Prostate gland (tissue), 2 donors: ENCODE results near the gene SEC24B. TPM values are rescaled to one million over a fixed set of nuclear protein-coding genes. Genes with fewer than 3 reads are reported as not detected.

Source experiments
- DNase-seq: peaks from one replicate; pipeline ENCODE4 v3.0.0-alpha.2; 2019; ENCODE audit warnings: low spot score
- H3K27ac ChIP-seq, 2 donors: fragments of 200-600 bp; sonication (generic); 2 replicates each; pipeline ENCODE4 v1.5.1; 2017 to 2019
- H3K27me3 ChIP-seq: fragments of 200-600 bp; sonication (generic); replicated peaks from 2 replicates; pipeline ENCODE4 v1.5.1; 2019; ENCODE audit not compliant: insufficient read depth
- H3K36me3 ChIP-seq, 2 donors: fragments of 200-600 bp; sonication (generic); 1 replicate in 1 of 2; 2 replicates in 1 of 2; pipeline versions ENCODE4 v1.5.1 to v1.8.1; 2017 to 2019
- H3K4me1 ChIP-seq: fragments of 200-600 bp; sonication (generic); replicated peaks from 2 replicates; pipeline ENCODE4 v1.5.1; 2019
- H3K4me3 ChIP-seq, 2 donors: fragments of 200-600 bp; sonication (generic); 2 replicates each; pipeline ENCODE4 v1.5.1; 2017 to 2019
- H3K9me3 ChIP-seq: fragments of 200-600 bp; sonication (generic); 2 replicates; pipeline ENCODE4 v1.5.1; 2017
- POLR2A ChIP-seq: fragments of 450-650 bp; IDR thresholded peaks from one replicate; pipeline ENCODE4 v1.6.1; 2016; ENCODE audit warnings: antibody characterized with exemption, mild to moderate bottlenecking
- POLR2AphosphoS5 ChIP-seq: sonication (generic); formaldehyde crosslinking; IDR thresholded peaks from one replicate; pipeline ENCODE4 v1.6.1; 2017; ENCODE audit warnings: antibody characterized with exemption
- WGBS: methylation state at CpG from one replicate; pipeline ENCODE4 v1.1.5; 2018; 5-methylcytosine and 5-hydroxymethylcytosine counted together
- intact Hi-C: fragments of 100-400 bp; cut with DNase I; formaldehyde crosslinking; loops from one replicate; pipeline ENCODE4 v1.14.2; 2022
- total RNA-seq, 2 donors: library from RNA; depleted of rRNA; stranded (reverse); fragments of >200 nt; gene quantifications; one replicate each; pipeline ENCODE4 v1.1.0, GENCODE V29; 2016
- TF ChIP-seq, protein P1 (sequence below), 4 experiments: fragments of 200-600 bp in 2 of 4; fragments of 450-650 bp in 2 of 4; sonication (generic) in 2 of 4; IDR thresholded peaks; 1 replicate in 3 of 4; 2 replicates in 1 of 4; pipeline ENCODE4 v1.5.1; 2016 to 2019; ENCODE audit warnings: antibody characterized with exemption in 4 of 4, mild to moderate bottlenecking in 2 of 4, moderate library complexity in 2 of 4

SEC24B gene
- total RNA-seq, 2 donors from 2014 or later = 27.6 to 44.1 TPM

DNA sequence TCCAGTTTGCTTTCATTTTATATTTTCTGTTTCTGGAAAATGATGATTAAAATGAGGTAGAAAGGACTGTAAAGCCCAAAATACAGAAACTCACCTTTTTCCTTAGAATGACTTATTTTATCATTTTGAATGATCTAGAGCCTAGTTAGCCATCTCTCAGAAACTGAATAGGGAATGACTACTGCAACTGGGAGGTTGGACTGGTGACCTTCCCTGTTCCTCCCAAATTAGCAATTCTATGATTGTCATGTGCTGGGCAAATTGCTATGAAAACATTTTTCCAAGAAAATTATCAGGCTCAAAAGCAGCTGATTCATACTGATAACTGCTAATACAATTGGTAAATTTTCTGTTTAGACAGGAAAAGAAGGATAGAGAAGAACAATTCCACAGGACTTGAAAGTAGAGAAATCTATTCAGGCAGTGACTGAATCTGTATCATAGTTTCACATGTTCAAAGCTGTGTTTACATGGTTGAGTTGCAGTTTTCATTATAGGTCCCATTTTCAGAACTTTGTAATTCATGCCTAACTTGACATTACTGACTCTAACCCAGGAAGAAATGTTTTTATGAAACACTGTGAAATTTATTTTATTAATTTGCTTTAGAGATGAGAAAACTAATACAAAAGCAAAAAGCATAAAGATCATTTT is 43.4 kb upstream of the SEC24B start:
- no peaks in the 10 kb centered on the region for H3K4me1 ChIP-seq
- H3K4me3 ChIP-seq = no peak overlapping the region
- no peak for TF ChIP-seq POLR2A
- TF ChIP-seq, protein P1, sequence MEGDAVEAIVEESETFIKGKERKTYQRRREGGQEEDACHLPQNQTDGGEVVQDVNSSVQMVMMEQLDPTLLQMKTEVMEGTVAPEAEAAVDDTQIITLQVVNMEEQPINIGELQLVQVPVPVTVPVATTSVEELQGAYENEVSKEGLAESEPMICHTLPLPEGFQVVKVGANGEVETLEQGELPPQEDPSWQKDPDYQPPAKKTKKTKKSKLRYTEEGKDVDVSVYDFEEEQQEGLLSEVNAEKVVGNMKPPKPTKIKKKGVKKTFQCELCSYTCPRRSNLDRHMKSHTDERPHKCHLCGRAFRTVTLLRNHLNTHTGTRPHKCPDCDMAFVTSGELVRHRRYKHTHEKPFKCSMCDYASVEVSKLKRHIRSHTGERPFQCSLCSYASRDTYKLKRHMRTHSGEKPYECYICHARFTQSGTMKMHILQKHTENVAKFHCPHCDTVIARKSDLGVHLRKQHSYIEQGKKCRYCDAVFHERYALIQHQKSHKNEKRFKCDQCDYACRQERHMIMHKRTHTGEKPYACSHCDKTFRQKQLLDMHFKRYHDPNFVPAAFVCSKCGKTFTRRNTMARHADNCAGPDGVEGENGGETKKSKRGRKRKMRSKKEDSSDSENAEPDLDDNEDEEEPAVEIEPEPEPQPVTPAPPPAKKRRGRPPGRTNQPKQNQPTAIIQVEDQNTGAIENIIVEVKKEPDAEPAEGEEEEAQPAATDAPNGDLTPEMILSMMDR (IDR thresholded peaks at IDR 0.05) = no peak
- no peak for TF ChIP-seq POLR2AphosphoS5
- H3K27ac ChIP-seq = no peak overlapping the region
- no peaks in the 10 kb centered on the region for H3K27me3 ChIP-seq
- intact Hi-C loops = no loop called here
- no peaks in the 10 kb centered on the region for H3K36me3 ChIP-seq
- no peaks in the 10 kb centered on the region for H3K9me3 ChIP-seq
- DNase-seq = no peak

GRCh38 chr4:109395694-109396093 is 37.9 kb upstream of the SEC24B start:
- TF ChIP-seq POLR2A (no peak), POLR2AphosphoS5 (no peak)
- TF ChIP-seq, protein P1 (IDR thresholded peaks at IDR 0.05) = no peak
- WGBS = 80% methylated on average over 10 of the region's 10 CpGs
- H3K27me3 ChIP-seq = no peaks in the 10 kb centered on the region
- intact Hi-C loops = no loop called here
- no peak overlapping the region for H3K27ac ChIP-seq
- H3K9me3 ChIP-seq = no peaks in the 10 kb centered on the region
- no peak overlapping the region for H3K4me3 ChIP-seq
- no peak for DNase-seq
- H3K36me3 ChIP-seq = no peaks in the 10 kb centered on the region
- no peaks in the 10 kb centered on the region for H3K4me1 ChIP-seq

DNA sequence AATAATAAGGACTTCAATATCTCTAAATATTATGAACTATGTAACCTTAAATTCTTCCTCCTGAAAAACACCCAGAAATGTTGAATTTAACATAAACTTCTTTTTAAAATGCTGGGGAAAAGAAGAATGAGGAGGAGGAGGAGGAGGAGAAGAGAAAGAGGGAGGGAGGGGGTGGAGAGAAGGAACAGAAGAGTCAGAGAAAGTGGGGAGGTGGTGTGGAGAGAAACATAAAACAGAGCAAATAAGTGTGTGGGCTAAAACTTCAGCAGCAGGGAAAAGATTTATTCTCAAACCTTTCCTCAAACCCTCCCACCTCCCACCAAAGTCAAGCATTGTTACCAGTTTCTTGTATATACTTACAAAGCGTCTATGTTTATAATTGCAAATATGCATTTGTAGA is 34.7 kb upstream of the SEC24B start:
- DNase-seq = no peak
- Histone ChIP-seq H3K27ac (no peak overlapping the region), H3K9me3 (no peaks in the 10 kb centered on the region), H3K27me3 (no peaks in the 10 kb centered on the region), H3K4me3 (no peak overlapping the region), H3K4me1 (no peaks in the 10 kb centered on the region), H3K36me3 (no peaks in the 10 kb centered on the region)
- 90% methylated on average over 1 of the region's 1 CpG for WGBS
- intact Hi-C loops = no loop called here
- TF ChIP-seq POLR2A = no peak
- no peak for TF ChIP-seq POLR2AphosphoS5
- TF ChIP-seq, protein P1 (IDR thresholded peaks at IDR 0.05) = no peak

GRCh38 chr4:109406337-109406931 is 27.2 kb upstream of the SEC24B start:
- intact Hi-C loops = loop anchor here (10.0 kb wide), 1 partner anchor 722 kb away; no protein-coding TSS in a partner anchor
- Histone ChIP-seq H3K36me3 (no peaks in the 10 kb centered on the region), H3K4me3 (no peak overlapping the region), H3K9me3 (no peaks in the 10 kb centered on the region), H3K4me1 (no peaks in the 10 kb centered on the region), H3K27me3 (no peaks in the 10 kb centered on the region), H3K27ac (no peak overlapping the region)
- WGBS = 3% methylated on average over 2 of the region's 2 CpGs
- TF ChIP-seq POLR2AphosphoS5 (peak; percentile 13), POLR2A (no peak)
- TF ChIP-seq, protein P1 (IDR thresholded peaks at IDR 0.05) = peak in 3 of 4 experiments; percentile 62 to 75 (median 66)
- peak; percentile 34 for DNase-seq
